Mucosa of stomach (tissue), 1 donor: Measurements from ENCODE around the gene HCRTR1.

Experiments used
- H3K27me3 ChIP-seq: one replicate; pipeline ENCODE4 v1.7.0; 2013; ENCODE audit warnings: mild to moderate bottlenecking, low read length; ENCODE audit not compliant: control insufficient read depth, insufficient read depth
- H3K36me3 ChIP-seq: one replicate; pipeline ENCODE4 v1.7.0; 2013; ENCODE audit warnings: low read length; ENCODE audit not compliant: control insufficient read depth, insufficient read depth
- H3K4me1 ChIP-seq: one replicate; pipeline ENCODE4 v1.7.0; 2013; ENCODE audit warnings: mild to moderate bottlenecking, low read length; ENCODE audit not compliant: control insufficient read depth, insufficient read depth
- H3K4me3 ChIP-seq: one replicate; pipeline ENCODE4 v1.7.0; 2013; ENCODE audit warnings: low read length
- H3K9ac ChIP-seq: one replicate; pipeline ENCODE4 v1.7.0; 2013; ENCODE audit warnings: mild to moderate bottlenecking, low read length, moderate library complexity
- H3K9me3 ChIP-seq: one replicate; pipeline ENCODE4 v1.7.0; 2013; ENCODE audit warnings: mild to moderate bottlenecking, low read length, moderate library complexity; ENCODE audit not compliant: control insufficient read depth
- donor health status: Pancreatic carcinoma.

Gene HCRTR1

DNA sequence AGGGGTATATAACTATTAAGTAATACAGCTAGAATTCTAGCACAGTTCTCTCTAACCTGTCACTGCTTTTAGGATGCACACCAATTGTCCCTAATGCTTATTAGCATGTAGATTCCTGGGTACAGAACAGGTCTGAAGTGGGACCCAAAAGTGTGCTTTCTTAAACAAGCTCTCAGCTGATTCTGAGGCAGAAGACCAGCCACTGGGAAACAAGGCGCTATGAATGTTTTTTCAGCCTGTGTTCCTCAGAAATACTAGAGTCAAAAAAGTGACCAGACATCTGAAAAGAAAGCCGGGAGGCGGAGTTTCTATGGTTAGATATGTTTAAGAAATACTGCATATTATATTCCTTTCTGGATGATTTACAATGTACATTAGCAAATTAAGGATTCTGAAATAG lies 25.4 kb downstream of the HCRTR1 start:
- no peaks in the 10 kb centered on the region for H3K9me3 ChIP-seq
- no peaks in the 10 kb centered on the region for H3K36me3 ChIP-seq
- no peaks in the 10 kb centered on the region for H3K27me3 ChIP-seq
- H3K4me3 ChIP-seq = no peak overlapping the region
- H3K9ac ChIP-seq = no peak overlapping the region
- H3K4me1 ChIP-seq = peaks cover 26% of the 10 kb centered on the region

DNA sequence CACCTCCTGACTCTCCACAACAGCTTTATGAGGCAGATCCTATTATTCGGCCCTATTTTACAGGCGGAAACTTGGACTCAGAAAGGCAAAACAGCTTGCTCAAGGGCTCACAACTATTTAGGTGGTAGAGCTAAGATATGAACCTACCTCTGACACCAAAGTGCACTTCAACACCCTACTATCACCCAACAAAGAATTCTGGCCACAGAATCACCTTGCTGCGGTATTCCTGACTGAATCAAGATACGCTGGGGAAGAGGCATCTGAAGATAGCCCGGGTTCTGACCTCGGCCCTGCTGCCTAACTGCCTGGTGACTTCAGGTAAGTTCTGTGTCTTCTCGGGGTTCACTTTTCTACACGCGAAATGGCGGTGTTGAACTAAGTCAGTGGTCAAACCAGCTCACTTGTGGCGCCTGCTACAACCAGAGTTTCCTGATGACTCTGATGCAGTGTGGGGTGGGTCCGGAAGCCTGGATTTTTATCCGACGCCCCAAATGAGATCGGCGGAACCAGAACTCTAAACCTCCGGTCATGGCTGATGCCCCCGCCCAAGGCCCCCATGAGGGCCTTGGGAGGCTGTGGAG lies 26.6 kb downstream of the HCRTR1 start:
- H3K36me3 ChIP-seq = no peaks in the 10 kb centered on the region
- peaks cover 16% of the 10 kb centered on the region for H3K4me1 ChIP-seq
- peak overlapping the region; percentile 85 for H3K9ac ChIP-seq
- no peaks in the 10 kb centered on the region for H3K9me3 ChIP-seq
- peak overlapping the region; percentile 76 for H3K4me3 ChIP-seq
- H3K27me3 ChIP-seq = no peaks in the 10 kb centered on the region

DNA sequence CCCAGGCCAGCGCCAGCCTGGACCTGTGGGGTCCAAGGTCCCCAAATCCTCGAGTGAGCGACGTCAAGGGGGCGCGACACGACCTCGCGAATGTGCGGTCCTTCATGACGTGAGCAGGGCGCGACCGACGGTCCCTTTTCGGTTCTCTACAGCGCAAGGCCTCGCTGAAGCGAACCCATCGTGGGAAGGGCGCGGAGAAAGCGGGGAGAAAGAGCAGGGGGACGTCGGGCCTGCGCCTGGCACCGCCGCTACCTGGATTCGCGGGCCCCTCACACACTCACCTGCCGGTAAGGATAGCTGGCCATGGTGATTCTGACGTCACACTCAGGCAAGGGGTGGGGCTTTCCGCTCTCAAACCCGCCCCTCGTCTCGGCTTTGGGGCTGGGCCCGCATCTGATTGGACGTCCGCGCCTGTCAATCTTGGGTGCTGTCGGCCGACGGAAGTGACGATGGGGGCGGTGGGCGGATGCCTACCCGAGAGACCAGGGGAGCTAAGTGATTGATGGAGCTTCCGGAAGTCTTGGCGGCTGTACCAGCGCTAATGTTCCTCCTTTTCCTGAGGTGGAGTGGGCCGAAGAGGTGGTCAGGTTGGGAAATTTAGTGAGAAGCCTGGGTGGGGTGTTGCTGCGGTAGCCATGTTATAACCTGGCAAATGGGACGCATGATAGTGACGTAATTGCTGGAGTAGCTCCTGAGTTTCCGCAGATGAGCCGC lies 27.2 kb downstream of the HCRTR1 start, which contains the start of gene PEF1:
PEF1 (minus strand) TSS at position 317 of the 714 bp plus-strand sequence; CDS start at position 305, 12 bp downstream.
- H3K9ac ChIP-seq = peak within 1 kb of the TSS; percentile 85
- peaks cover 16% of the 10 kb centered on the region for H3K4me1 ChIP-seq
- H3K4me3 ChIP-seq = peak within 1 kb of the TSS; percentile 76

DNA sequence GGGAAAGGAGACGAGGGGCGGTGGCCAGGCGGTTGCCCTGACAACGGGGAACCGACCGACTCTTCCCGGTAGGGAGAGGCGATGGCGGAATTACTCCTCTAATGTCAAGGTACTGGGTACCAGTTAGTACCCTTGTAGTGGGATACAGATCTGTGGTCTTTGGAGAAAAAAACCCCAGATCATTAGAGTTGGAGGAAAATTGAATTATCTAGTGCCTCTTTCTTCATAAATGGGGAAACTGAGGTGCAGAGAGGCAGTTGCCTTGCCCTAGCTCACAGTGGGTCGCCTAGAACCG lies 27.7 kb downstream of the HCRTR1 start:
- Histone ChIP-seq H3K9ac (peak overlapping the region; percentile 85), H3K9me3 (no peaks in the 10 kb centered on the region), H3K36me3 (no peaks in the 10 kb centered on the region), H3K4me3 (peak overlapping the region; percentile 76), H3K27me3 (no peaks in the 10 kb centered on the region), H3K4me1 (peaks cover 16% of the 10 kb centered on the region)

More for the DNA sequence above, 27.2 kb downstream of the HCRTR1 start, which contains the start of gene PEF1:
- Histone ChIP-seq H3K9me3 (no peaks in the 10 kb centered on the region), H3K27me3 (no peaks in the 10 kb centered on the region), H3K36me3 (no peaks in the 10 kb centered on the region)

DNA sequence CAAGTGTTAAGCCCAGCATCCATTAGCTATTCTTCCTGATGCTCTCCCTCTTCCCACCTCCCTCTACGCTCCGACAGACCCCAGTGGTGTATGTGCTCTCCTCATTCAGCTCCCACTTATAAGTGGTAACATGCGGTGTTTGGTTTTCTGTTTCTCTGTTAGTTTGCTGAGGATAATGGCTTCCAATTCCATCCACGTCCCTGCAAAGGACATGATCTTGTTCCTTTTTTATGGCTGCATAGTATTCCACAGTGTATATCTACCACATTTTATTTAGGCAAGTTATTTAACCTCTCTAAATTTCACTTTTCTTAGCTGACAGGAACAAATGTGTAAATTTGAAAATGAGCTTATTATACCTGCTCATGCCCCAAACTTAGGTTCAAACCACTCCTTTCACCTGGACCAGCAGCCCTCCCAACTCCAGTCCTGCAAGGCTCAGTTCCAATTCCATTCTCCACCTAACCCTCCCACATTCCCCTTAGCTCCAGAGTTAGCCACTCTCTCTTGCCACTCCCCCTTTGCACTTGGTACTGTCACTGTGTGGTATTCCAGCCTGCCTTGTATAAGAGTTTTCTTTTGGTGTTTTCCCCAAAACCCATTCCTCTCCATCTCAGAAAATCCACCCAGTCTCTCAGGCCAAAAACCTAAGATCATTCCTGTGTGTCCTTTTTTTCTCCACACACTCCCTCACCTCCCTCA lies 28.9 kb downstream of the HCRTR1 start:
- Histone ChIP-seq H3K9ac (no peak overlapping the region), H3K27me3 (no peaks in the 10 kb centered on the region), H3K4me3 (no peak overlapping the region), H3K9me3 (no peaks in the 10 kb centered on the region), H3K36me3 (no peaks in the 10 kb centered on the region), H3K4me1 (peaks cover 16% of the 10 kb centered on the region)

DNA sequence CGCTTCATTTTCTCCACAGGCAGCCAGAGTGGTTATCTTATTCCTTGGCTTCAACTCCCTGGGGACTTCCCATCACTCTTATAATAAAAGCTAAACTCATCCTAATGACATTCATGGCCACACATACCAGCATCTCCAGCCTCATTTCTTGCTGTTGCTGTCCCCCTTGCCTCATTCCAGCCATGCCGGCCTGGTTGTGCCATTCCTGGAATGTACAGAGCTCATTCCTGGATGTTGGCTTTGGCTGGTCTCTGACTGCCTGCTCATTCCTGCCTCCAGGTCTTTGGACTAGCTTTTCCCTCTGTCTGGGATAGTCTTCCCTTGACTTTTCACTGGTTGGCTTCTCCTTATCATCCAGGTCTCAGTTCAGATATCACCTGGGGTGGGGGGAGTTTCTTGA lies 29.6 kb downstream of the HCRTR1 start:
- Histone ChIP-seq H3K4me1 (peaks cover 16% of the 10 kb centered on the region), H3K27me3 (no peaks in the 10 kb centered on the region)

DNA sequence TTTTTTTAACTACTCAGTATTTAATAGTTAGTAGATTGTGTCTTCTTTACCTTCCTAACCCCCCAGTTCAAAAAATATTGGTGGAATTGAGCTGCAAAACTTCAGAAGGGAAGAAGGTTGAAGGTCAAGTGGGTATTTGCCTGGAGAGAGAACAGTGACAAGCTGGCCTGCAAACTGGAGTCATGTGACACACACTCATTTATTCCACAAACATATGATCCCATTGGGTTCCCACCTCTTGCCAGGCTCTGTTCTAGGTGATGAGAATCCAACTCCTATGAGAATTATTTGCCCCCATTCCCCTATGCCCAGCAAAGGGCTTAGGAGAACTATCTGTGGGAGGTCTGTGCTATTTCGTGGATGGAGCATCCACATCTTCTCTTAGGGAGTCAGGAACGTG lies 30.7 kb downstream of the HCRTR1 start:
- no peak overlapping the region for H3K9ac ChIP-seq
- H3K27me3 ChIP-seq = no peaks in the 10 kb centered on the region
- H3K9me3 ChIP-seq = no peaks in the 10 kb centered on the region
- no peak overlapping the region for H3K4me3 ChIP-seq
- H3K36me3 ChIP-seq = no peaks in the 10 kb centered on the region
- H3K4me1 ChIP-seq = peaks cover 15% of the 10 kb centered on the region

More for the DNA sequence above, 29.6 kb downstream of the HCRTR1 start:
- Histone ChIP-seq H3K4me3 (no peak overlapping the region), H3K9ac (no peak overlapping the region), H3K9me3 (no peaks in the 10 kb centered on the region), H3K36me3 (no peaks in the 10 kb centered on the region)

DNA sequence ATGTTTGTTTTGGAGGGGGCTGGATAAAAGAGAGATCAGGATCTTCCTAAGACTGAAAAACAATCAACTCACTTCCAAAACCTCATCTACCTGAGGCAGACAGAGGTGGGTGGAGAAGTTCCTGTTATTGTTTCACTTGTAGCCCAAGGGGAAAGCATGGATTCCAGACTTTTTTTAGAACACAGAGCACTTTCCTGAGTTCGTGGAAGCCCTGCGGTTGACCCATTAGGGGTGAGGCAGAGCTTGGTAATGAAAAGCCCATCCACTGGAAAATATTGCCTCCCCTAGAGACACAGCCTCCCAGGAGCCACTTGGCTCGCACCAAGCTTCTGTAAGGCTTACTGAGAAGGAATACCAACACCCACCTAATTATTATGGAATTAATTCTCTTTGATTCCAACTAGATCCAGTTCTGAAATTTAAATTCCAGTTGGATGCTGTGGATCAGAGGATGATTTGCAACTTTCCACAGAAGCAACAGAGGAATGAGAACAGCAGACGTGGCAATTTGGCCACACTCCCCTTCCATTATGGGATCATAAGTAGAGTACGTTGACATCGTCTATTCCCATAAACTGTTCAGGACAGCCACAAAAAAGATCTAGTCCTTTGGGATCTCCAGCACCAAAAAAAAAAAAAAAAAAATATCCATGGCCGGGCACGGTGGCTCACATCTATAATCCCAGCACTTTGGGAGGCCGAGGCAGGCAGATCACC lies 31.3 kb downstream of the HCRTR1 start:
- H3K9me3 ChIP-seq = no peaks in the 10 kb centered on the region
- no peak overlapping the region for H3K9ac ChIP-seq
- no peaks in the 10 kb centered on the region for H3K36me3 ChIP-seq
- H3K27me3 ChIP-seq = no peaks in the 10 kb centered on the region
- peaks cover 9% of the 10 kb centered on the region for H3K4me1 ChIP-seq
- no peak overlapping the region for H3K4me3 ChIP-seq

DNA sequence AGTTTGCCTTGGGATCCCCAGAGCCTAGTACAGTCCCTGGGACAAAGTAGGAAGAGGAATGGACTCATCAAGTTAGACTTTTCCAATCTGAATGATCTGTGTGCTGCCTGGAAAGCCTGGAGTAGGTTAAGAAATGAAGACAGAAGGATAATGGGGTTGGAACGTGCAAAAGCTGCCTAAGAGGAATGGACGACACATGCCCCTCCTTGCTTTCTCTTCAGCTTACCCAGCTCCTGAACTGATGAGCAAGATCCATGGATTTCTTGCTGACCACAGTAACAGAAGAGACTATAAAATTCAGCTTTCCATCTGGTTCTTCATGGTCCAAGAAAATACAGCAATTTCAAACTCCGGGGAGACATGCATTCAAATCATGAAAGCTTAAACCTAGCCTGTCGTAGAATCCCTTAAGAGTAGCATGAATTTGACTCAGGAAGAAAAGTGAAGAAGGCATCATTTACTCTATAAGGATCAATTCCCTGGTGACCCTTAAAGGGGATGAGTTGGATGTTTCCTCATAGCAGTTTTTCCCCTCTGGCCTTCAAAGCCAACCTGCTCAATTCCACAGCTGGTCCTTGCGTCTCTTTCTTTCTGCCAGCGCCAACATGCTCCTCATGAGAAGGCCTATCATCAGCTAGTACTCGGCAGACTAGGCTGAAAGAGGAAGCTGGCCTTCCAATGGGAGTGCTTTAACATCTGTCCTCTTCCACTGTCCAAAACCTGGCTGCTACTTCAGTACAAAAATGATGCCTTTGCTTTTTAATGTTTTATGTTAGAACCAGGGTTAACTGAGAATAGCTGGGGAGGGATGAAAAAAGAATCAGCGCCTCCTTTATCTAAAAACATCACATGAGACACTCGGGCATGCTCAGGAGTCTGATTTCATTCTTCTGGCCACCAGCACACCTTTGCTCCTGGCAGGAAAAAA lies 32.9 kb downstream of the HCRTR1 start:
- Histone ChIP-seq H3K36me3 (no peaks in the 10 kb centered on the region), H3K4me3 (no peak overlapping the region), H3K4me1 (peaks cover 2% of the 10 kb centered on the region), H3K9me3 (no peaks in the 10 kb centered on the region), H3K9ac (no peak overlapping the region), H3K27me3 (no peaks in the 10 kb centered on the region)

DNA sequence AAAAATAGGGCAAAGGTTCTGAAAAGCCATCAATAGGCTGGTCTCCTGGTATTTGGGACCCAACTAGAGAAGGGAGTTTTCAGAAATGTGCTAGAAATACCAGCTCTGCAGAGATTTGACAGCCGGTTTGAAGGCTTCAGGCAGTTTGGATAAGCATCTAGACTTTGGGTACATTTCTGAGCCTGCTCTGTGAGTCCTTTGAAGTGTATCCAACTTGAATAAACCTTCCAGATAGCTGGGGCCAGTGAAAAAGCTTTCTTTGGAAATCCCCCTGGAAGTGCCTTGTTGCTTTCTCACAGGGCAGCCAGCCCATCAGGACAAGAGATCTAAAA lies 33.6 kb downstream of the HCRTR1 start:
- Histone ChIP-seq H3K27me3 (no peaks in the 10 kb centered on the region), H3K4me3 (no peak overlapping the region), H3K36me3 (no peaks in the 10 kb centered on the region), H3K4me1 (no peaks in the 10 kb centered on the region), H3K9me3 (no peaks in the 10 kb centered on the region), H3K9ac (no peak overlapping the region)

DNA sequence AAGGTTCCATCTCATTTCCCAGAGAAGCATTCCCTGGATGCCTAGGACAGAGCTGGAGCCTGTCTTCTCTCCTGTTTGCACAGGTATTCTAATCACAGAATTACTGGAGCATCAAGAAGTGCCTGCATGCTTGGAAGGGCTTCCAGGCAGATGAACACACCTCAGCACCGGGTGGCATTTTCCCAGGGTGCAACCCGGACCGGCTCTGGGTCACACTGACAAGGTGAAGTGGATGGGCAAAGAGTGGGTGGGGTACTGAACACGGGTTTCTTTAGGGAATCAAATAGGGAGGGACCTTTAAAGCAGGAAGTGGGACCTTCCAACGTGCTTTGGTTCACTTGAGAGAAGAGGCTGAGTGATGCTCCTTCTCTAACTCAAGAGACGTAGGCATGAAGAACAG lies 34.3 kb downstream of the HCRTR1 start:
- H3K27me3 ChIP-seq = no peaks in the 10 kb centered on the region
- H3K9ac ChIP-seq = no peak overlapping the region
- no peaks in the 10 kb centered on the region for H3K36me3 ChIP-seq
- H3K4me1 ChIP-seq = no peaks in the 10 kb centered on the region
- no peaks in the 10 kb centered on the region for H3K9me3 ChIP-seq
- H3K4me3 ChIP-seq = no peak overlapping the region
